HG03354 (cell line): Measurements from ENCODE around the gene PRSS27.

Experiments used
- ATAC-seq: cut with Tn5 transposase; IDR thresholded peaks from one replicate; pipeline ENCODE4 v1.9.1; 2021; ENCODE audit warnings: mild to moderate bottlenecking; ENCODE audit not compliant: unreplicated experiment, poor library complexity, severe bottlenecking

PRSS27 gene

GRCh38 chr16:2720064-2720457 lies at the start of gene PRSS27:
PRSS27 (minus strand) TSS chr16:2720224; CDS start chr16:2720160, 64 bp downstream.
- ATAC-seq: no peak

GRCh38 chr16:2769675-2770056 lies 49.6 kb upstream of the PRSS27 start:
- no peak for ATAC-seq

- ATAC-seq: no peak
These were observed 49.1 kb upstream of the PRSS27 start for GRCh38 chr16:2769100-2769529.

- no peak for ATAC-seq
These were observed 48.5 kb upstream of the PRSS27 start for GRCh38 chr16:2768403-2769089.

GRCh38 chr16:2767891-2768290 lies 47.9 kb upstream of the PRSS27 start:
- ATAC-seq: no peak

- ATAC-seq: no peak
These were observed 47.2 kb upstream of the PRSS27 start for GRCh38 chr16:2767140-2767731.

GRCh38 chr16:2766430-2767139 lies 46.6 kb upstream of the PRSS27 start:
- ATAC-seq: no peak

GRCh38 chr16:2765462-2766404 lies 45.7 kb upstream of the PRSS27 start:
- ATAC-seq: no peak

GRCh38 chr16:2764718-2765117 lies 44.7 kb upstream of the PRSS27 start:
- no peak for ATAC-seq

GRCh38 chr16:2763173-2763572 lies 43.1 kb upstream of the PRSS27 start:
- ATAC-seq: no peak

- ATAC-seq: no peak
These were observed 42.7 kb upstream of the PRSS27 start for GRCh38 chr16:2762711-2763110.

- ATAC-seq: no peak
These were observed 42.0 kb upstream of the PRSS27 start for GRCh38 chr16:2761886-2762583.

GRCh38 chr16:2761472-2761871 lies 41.4 kb upstream of the PRSS27 start:
- ATAC-seq: no peak

- ATAC-seq: no peak
These were observed 37.3 kb upstream of the PRSS27 start for GRCh38 chr16:2757344-2757743.

GRCh38 chr16:2756288-2757015 lies 36.4 kb upstream of the PRSS27 start:
- no peak for ATAC-seq

GRCh38 chr16:2755158-2755557 lies 35.1 kb upstream of the PRSS27 start:
- ATAC-seq: no peak

GRCh38 chr16:2753733-2754020 lies 33.7 kb upstream of the PRSS27 start:
- no peak for ATAC-seq

GRCh38 chr16:2752850-2753732 lies 33.1 kb upstream of the PRSS27 start:
- peak; percentile 43 for ATAC-seq
